ENCODE results near the gene UQCR10.

DNA sequence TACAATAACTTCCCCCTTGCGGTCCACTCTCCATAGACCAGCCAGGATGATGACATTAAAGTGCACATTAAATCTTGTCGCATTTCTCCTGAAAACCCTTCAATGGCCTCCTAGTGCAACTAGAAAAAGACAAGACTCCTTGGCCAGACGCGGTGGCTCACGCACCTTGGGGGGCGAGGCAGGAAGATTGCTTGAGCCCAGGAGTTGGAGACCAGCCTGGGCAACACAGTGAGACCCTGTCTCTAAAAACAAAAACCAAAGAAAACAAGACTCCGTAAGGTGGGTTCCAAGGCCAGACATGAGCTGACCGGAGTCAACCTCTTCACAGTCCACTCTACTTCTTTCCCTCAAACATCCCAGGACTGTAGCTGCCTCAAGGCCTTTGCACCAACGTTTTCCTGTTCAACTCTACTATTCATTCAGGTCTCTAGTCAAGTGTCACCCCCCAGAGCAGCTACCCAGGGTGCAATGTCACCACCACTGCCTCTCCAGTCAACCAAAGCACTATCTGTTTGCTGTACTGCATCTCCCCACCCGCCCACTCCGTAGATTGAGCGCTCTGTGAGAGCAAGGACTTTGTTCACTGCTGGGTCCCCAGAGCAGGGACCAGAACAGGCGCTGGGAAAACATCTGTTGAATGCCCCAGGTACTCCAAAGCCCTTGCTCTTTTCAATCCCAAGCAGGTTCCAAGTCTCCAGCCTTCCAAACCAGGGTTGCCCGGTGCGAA is 1.1 kb upstream of the UQCR10 start:
- TF ChIP-seq, protein P1, sequence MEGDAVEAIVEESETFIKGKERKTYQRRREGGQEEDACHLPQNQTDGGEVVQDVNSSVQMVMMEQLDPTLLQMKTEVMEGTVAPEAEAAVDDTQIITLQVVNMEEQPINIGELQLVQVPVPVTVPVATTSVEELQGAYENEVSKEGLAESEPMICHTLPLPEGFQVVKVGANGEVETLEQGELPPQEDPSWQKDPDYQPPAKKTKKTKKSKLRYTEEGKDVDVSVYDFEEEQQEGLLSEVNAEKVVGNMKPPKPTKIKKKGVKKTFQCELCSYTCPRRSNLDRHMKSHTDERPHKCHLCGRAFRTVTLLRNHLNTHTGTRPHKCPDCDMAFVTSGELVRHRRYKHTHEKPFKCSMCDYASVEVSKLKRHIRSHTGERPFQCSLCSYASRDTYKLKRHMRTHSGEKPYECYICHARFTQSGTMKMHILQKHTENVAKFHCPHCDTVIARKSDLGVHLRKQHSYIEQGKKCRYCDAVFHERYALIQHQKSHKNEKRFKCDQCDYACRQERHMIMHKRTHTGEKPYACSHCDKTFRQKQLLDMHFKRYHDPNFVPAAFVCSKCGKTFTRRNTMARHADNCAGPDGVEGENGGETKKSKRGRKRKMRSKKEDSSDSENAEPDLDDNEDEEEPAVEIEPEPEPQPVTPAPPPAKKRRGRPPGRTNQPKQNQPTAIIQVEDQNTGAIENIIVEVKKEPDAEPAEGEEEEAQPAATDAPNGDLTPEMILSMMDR (IDR thresholded peaks at IDR 0.05), result no peak
- TF ChIP-seq POLR2AphosphoS5 (IDR thresholded peaks at IDR 0.05) (no peak), POLR2A (IDR thresholded peaks at IDR 0.05) (no peak)

Data from gastroesophageal sphincter (tissue), 3 donors.